Glomerular visceral epithelial cell (primary cell): Measurements from ENCODE around the gene FAR1.

Experiments used
- DNase-seq: peaks from one replicate; pipeline ENCODE4 v3.0.0-alpha.2; 2016; ENCODE audit errors: extremely low spot score

Gene FAR1

GRCh38 chr11:13776134-13776815 lies 107.8 kb downstream of the FAR1 start:
- no peak for DNase-seq

GRCh38 chr11:13777341-13777985 lies 109.0 kb downstream of the FAR1 start:
- no peak for DNase-seq

DNA sequence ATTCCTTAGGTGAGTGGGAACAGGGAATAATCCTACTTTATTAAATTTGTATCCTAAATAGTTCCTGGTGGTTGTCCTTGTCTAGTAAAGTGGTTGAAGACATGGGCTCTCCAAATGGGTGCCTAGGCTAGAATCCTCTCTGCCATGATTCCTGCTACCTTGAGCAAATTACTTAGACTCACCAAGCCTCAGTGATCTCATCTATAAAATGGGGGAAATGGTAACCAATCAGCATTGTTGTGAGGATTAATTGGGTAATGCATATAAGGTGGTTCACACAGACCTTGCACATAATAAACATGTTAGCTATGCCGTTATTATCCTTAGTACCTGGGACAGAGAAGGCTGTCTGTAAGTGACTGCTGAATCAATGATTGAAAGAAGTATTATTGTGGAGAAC lies 109.9 kb downstream of the FAR1 start:
- DNase-seq: no peak

GRCh38 chr11:13781153-13781552 lies 112.7 kb downstream of the FAR1 start:
- no peak for DNase-seq
